Ramos (cell line): ENCODE results near the gene DDIAS.
"Not testable (repeated sequence)": the region's sequence is repeated elsewhere in the genome, so short reads cannot be mapped to it uniquely, and the experiment has no call there.

Source experiments
- in situ Hi-C: fragments of 300-500 bp; cut with MboI; formaldehyde crosslinking; loops from one replicate; pipeline ENCODE4 v1.14.3; 2022; ENCODE audit warnings: low sequenced_read_pairs; ENCODE audit not compliant: unreplicated experiment

The DDIAS gene

GRCh38 chr11:82959987-82960778, 58.6 kb downstream of the DDIAS start:
- in situ Hi-C loops, result no loop called here

DNA sequence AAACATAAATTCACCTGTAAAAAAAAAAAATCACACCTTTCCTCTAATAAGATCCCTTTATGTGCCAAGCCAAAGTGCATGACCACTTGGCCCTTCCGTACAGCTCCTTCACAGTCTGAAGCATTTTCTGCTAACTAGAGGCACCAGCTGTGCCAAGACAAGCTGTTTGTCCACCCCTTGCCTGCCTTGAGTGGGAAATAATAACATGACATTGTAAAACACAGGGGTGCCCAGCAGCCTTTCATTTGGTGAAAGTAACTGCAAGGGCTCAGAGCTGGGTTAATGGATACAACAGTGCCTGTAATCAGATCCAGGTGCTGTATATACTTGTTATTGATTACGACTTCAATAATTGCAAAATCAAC, 59.2 kb downstream of the DDIAS start:
- in situ Hi-C loops, result no loop called here

GRCh38 chr11:82962021-82962420, 60.5 kb downstream of the DDIAS start:
- in situ Hi-C loops, result not testable (repeated sequence)

DNA sequence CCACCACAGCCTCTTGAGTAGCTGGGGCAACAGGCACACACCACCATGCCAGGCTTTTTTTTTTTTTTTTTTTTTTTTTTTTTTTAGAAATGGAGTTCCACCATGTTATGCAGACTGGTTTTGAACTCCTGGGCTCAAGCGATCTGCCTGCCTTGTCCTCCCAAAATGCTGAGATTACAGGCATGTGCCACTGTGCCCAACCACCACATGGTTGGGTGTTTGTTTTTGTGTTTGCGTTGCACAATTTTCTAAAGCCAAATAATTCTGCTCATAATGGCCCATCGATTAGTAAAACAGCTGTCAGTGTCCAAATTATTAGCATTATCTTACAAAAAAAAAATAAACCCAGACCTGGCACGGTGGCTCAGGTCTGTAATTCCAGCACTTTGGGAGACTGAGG, 65.8 kb downstream of the DDIAS start:
- in situ Hi-C loops, result loop anchor here (5.0 kb wide), 1 partner anchor 85 kb away; no protein-coding TSS in a partner anchor

- in situ Hi-C loops, result loop anchor here (5.0 kb wide), 1 partner anchor 82 kb away; no protein-coding TSS in a partner anchor
These were observed 68.3 kb downstream of the DDIAS start for GRCh38 chr11:82969811-82970210.

DNA sequence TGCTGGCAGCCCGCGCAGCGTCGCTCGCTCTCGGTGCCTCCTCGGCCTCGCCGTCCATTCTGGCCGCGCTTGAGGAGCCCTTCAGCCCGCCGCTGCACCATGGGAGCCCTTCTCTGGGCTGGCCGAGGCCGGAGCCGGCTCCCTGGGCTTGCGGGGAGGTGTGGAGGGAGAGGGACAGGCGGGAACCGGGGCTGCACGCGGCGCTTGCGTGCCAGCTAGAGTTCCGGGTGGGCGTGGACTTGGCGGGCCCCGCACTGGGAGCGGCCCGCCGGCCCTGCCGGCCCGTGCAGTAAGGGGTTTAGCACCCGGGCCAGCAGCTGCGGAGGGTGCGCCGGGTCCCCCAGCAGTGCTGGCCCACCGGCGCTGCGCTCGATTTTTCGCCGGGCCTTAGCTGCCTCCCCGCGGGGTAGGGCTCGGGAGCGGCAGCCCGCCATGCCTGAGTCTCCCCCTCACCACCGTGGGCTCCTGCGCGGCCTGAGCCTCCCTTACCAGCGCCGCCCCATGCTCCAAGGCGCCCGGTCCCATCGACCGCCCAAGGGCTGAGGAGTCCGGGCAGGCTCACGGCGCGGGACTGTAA, 69.1 kb downstream of the DDIAS start:
- in situ Hi-C loops, result not testable (repeated sequence)

GRCh38 chr11:82971519-82971946, 70.0 kb downstream of the DDIAS start:
- in situ Hi-C loops, result not testable (repeated sequence)

DNA sequence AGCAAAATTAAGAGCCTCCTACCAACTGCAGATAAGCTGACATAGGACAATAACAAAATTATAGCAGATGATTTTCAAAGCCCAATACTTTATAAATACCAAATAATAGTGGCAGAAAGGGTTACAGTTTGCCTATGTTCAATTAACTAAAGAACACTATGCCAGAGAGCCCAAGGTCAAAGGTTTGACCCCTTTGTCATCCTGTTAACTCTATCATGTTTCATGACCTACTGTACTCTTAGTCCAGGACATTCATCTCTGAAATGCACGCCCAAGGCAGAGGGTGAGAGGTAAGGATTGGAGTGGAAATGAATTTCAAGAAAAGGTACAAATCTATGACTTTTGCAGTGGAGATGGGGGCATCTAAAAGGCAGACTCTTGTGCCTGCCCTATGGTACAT, 70.6 kb downstream of the DDIAS start:
- in situ Hi-C loops, result no loop called here

GRCh38 chr11:82974135-82974534, 72.6 kb downstream of the DDIAS start:
- in situ Hi-C loops, result no loop called here

- in situ Hi-C loops, result no loop called here
These were observed 73.3 kb downstream of the DDIAS start for GRCh38 chr11:82974851-82975250.

DNA sequence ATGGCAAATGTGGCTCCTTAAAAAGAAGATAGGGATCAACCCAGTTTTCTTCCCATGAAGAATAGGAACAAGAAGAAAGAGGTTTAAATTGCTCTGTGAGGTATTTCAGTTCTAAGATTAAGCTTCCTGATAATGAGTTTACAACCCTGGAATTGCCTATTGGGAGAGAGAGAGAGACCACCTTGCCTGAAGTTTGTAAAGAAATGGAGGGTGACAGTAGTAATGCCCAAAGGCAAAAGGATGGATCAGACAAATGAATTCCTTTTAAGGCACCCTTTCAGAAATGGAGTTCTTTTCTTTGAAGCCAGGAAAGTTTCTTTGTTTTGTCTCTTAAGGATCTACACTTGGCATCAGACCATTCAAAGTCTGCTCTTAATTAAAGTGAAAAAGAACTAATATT, 74.3 kb downstream of the DDIAS start:
- in situ Hi-C loops, result no loop called here

GRCh38 chr11:82976786-82977185, 75.2 kb downstream of the DDIAS start:
- in situ Hi-C loops, result no loop called here

DNA sequence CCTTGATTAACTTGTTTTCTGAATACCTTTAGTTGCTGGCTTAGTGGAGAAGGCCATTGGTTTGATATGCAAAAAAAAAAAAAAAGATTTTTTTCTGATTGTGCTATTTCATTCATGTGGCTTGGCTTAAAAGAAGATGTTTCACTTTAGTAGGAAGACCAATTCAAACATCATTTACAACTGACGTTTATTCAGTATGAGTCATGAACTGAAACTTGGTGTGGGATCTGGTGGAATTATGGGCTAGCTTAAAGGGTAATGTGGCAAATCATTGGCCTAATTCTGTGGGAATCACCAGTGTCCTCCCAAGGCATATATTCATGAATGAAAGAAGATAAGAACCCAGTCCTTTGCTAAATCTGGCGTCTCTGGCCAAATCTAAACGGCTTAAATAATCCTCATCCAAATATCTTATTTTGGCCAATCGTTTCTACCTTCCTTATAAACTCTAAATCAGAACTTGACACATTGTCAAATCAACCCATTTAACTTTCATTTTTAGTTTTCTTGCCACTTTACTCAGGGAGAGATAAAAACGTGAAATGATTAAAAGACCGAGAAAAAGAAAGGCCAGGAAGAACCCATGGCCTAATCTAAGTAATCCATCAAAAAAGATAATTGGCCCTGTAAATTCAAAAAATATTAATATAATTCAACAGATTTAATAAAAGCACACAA, 77.0 kb downstream of the DDIAS start:
- in situ Hi-C loops, result no loop called here

GRCh38 chr11:82979824-82980223, 78.3 kb downstream of the DDIAS start:
- in situ Hi-C loops, result no loop called here

GRCh38 chr11:82980292-82980691, 78.8 kb downstream of the DDIAS start:
- in situ Hi-C loops, result no loop called here

DNA sequence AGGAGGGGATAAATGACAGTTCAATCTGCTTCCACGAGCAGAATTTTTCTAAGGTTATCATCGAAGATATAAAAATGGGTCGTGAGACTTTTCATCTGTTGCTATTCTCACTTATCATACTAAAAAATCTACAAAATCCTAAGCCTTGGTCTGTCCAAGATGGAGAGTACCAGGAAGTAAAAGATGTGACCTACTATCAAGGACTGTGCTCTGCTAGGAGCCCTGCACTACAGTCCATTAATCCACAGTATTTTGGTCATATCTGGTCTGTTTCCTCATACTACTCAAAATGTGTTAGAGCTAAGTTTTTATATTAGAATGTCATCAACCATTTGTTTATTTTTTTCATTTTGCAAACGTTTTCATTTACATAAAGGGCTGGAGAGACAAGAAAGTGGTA, 79.4 kb downstream of the DDIAS start:
- in situ Hi-C loops, result no loop called here

- in situ Hi-C loops, result no loop called here
These were observed 80.3 kb downstream of the DDIAS start for GRCh38 chr11:82981852-82982251.
